ENCODE measurements around the gene TNNC1.
A peak's percentile ranks its signal among the peaks of the same experiment; 100 is the strongest.

Gene TNNC1

DNA sequence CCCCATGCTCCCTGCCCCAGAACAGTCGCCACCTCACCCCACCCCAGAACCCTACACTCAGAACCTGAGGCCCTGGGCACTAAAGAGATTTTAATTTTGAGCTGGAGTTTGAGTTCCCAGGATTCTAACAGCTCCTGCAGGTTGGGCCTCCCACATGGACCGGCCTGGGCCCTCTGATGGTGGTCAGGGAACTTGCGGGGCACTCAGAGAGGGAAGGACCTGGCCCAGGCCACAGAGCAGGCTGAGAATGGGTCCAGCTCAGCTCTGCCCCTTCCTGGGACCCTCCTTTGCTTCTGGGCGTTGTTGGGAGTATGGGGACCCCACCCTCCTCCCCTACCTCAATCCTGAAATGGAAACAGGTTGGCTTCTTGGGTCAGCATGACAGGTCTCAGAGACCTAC, 7.8 kb downstream of the TNNC1 start:
- Histone ChIP-seq H3K4me3 (ENCODE audit: low read depth in 1 of 2, low read length in 2 of 2) (no peak overlapping the region), H3K27ac (ENCODE audit: low read length) (no peak overlapping the region), H3K36me3 (ENCODE audit: control insufficient read depth in 1 of 2, insufficient read depth in 2 of 2, low read length in 2 of 2) (no peaks in the 10 kb centered on the region), H3K9me3 (ENCODE audit: control insufficient read depth in 1 of 2, low read length in 2 of 2) (no peaks in the 10 kb centered on the region), H3K4me1 (ENCODE audit: control insufficient read depth in 1 of 2, insufficient read depth in 2 of 2, low read length in 2 of 2) (peaks cover 0 to 13% of the 10 kb centered on the region in 2 donors), H3K27me3 (ENCODE audit: low read depth, low read length) (no peaks in the 10 kb centered on the region)

DNA sequence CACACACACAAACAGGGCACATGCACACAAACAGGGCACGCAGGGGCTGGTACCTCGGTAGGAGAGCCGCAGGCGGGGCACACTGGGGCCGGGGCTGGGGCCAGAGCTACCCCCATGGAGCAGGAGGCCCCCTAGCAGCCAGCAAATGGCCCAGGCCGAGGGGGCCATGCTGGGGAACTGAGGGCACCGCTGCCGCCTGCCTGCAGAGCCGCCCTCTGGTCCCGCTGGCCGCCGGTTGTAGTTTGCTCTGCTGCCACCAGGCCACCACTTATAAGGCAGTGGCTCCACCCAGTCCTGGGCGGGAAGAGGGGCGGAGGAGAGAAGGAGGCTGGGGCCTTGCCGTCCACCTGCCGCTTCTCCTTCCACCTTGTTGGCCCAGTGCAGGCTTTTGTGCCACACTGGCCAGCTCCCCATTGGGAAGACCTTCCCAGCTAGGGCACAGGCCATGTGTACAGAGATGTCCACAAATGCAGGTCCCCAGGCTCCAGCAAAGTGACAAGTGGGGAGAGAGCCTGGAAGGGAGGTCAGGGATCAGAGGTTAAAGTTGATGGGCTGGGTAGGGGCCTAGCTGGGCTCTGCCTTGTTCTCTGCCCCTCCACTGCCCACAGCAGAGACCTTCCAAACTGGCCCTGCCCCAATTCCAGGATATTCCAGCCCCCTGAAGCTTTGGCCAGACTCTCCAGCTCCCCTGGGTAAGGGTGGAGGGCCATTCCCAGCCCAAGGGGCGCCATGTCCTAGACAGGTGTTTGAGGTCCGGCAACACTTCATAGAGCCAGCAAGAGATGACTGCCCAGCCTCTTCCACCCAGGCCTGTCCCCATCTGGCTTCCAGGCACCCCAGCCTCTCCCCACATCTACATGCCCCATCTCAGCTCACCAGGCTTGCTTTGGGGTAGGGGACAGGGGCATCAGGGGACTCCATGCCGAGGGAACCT, 8.7 kb downstream of the TNNC1 start, which contains the start of gene SEMA3G:
Gene SEMA3G (minus strand): TSS at position 244 of the 934 bp plus-strand sequence. CDS start 76 bp downstream, at position 168.
- H3K36me3 ChIP-seq (ENCODE audit: control insufficient read depth in 1 of 2, insufficient read depth in 2 of 2, low read length in 2 of 2), result no peaks in the 10 kb centered on the region
- no peaks in the 10 kb centered on the region for H3K27me3 ChIP-seq (ENCODE audit: low read depth, low read length)
- no peak within 1 kb of the TSS for H3K27ac ChIP-seq (ENCODE audit: low read length)
- peak within 1 kb of the TSS in 1 of 2 donors; percentile 32 for H3K4me3 ChIP-seq (ENCODE audit: low read depth in 1 of 2, low read length in 2 of 2)
- H3K4me1 ChIP-seq (ENCODE audit: control insufficient read depth in 1 of 2, insufficient read depth in 2 of 2, low read length in 2 of 2), result peaks cover 0 to 13% of the 10 kb centered on the region in 2 donors
- no peaks in the 10 kb centered on the region for H3K9me3 ChIP-seq (ENCODE audit: control insufficient read depth in 1 of 2, low read length in 2 of 2)

DNA sequence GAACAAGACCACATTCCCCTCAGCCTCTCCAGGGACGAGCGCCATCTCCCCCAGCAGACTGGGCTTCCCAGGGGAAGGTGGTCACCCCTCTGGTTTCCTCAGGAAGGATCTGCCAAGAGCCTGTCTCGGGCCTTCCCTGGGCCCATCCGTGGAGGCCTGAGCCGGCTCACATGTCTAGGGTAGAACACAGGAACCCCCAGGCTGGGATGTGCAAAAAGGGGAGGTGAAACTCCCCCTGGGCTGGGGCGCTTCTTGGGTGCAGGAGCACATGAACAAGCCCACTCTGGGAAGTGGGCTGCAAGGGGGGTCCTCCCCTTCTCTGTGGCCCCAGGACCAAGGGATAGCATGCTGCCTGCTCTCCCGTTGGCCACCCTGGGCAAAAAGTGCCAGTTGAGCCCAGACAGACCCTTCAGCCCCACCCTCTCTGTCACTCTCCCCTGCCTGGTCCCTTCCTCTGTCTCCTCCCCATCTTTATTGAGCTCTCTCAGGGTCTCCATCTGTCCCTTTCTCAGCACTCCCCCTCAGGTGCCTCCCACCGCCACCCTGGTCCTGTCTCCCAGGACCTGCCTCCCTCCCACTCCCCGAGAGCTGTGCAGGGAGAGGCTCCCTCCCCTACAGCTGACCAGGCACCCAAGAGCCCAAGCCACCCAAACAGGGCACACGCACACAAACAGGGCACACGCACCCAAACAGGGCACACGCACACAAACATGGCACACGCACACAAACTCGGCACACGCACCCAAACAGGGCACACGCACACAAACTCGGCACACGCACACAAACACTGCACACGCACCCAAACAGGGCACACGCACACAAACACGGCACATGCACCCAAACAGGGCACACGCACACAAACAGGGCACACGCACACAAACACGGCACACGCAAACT, 9.8 kb downstream of the TNNC1 start:
- Histone ChIP-seq H3K4me1 (ENCODE audit: control insufficient read depth in 1 of 2, insufficient read depth in 2 of 2, low read length in 2 of 2) (peaks cover 0 to 13% of the 10 kb centered on the region in 2 donors), H3K9me3 (ENCODE audit: control insufficient read depth in 1 of 2, low read length in 2 of 2) (no peaks in the 10 kb centered on the region), H3K4me3 (ENCODE audit: low read depth in 1 of 2, low read length in 2 of 2) (peak overlapping the region in 1 of 2 donors; percentile 2), H3K36me3 (ENCODE audit: control insufficient read depth in 1 of 2, insufficient read depth in 2 of 2, low read length in 2 of 2) (no peaks in the 10 kb centered on the region), H3K27ac (ENCODE audit: low read length) (no peak overlapping the region), H3K27me3 (ENCODE audit: low read depth, low read length) (no peaks in the 10 kb centered on the region)

DNA sequence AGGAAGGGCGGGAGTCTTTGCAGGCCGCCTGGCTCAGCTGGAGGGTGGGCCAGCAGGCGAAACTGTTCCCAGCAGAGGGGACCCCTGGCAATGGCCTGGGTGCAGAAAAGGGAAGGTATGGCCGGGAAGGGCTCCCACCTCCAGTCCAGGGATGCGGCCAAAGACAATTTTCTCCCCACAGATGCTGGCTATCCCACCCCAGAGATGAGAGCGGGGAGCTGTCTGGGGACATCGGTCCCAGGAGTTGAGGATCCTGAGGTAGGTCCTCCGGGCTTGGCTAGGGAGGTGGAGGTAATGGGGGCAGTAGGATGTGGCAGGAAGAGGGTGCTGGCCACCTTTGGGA, 10.6 kb downstream of the TNNC1 start:
- Histone ChIP-seq H3K27ac (ENCODE audit: low read length) (no peak overlapping the region), H3K27me3 (ENCODE audit: low read depth, low read length) (no peaks in the 10 kb centered on the region), H3K9me3 (ENCODE audit: control insufficient read depth in 1 of 2, low read length in 2 of 2) (no peaks in the 10 kb centered on the region), H3K4me3 (ENCODE audit: low read depth in 1 of 2, low read length in 2 of 2) (no peak overlapping the region), H3K36me3 (ENCODE audit: control insufficient read depth in 1 of 2, insufficient read depth in 2 of 2, low read length in 2 of 2) (no peaks in the 10 kb centered on the region), H3K4me1 (ENCODE audit: control insufficient read depth in 1 of 2, insufficient read depth in 2 of 2, low read length in 2 of 2) (peaks cover 0 to 13% of the 10 kb centered on the region in 2 donors)

DNA sequence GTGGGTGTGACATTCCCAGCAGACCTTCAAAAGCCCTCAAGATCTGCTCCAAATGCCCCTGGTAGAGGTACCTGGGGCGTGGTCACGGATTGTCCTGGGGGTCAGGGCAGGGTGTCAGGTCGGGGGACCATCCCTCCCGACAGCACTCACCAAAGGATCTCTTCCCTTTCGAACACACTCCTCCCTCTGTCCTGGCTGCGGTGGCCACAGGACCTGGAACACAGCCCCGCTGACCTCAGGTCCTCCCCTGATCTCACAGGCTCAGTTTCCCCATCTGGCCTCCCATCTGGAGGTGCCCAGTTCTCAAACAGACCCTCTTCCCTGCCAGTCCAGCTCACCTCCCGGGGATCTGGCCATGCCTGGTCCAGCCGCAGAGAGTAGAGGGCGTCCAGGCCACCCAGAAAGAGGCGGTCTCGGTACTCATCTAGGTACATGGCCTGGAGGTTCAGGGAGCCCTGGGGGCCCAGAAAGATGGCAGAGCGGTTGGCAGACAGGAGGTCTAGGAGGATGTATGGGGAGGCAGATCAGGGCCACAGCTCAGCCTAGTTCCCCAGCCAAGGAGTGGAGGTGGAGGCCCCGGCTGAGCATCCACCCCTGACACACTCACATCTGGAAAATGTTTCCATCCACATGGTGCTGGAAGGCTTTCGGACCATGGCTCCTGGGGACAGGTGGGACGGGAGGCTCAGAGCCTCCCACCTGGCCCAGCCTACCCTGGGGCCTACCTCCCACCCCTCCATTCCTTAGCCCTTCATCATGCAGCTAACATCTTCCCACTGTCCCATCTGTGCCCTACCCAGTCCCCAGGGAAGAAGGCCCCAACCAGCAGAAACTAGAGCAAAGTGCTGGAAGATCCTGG, 11.2 kb downstream of the TNNC1 start:
- peaks cover 0 to 13% of the 10 kb centered on the region in 2 donors for H3K4me1 ChIP-seq (ENCODE audit: control insufficient read depth in 1 of 2, insufficient read depth in 2 of 2, low read length in 2 of 2)
- no peaks in the 10 kb centered on the region for H3K36me3 ChIP-seq (ENCODE audit: control insufficient read depth in 1 of 2, insufficient read depth in 2 of 2, low read length in 2 of 2)
- H3K4me3 ChIP-seq (ENCODE audit: low read depth in 1 of 2, low read length in 2 of 2), result no peak overlapping the region
- H3K27me3 ChIP-seq (ENCODE audit: low read depth, low read length), result no peaks in the 10 kb centered on the region
- H3K9me3 ChIP-seq (ENCODE audit: control insufficient read depth in 1 of 2, low read length in 2 of 2), result no peaks in the 10 kb centered on the region
- no peak overlapping the region for H3K27ac ChIP-seq (ENCODE audit: low read length)

DNA sequence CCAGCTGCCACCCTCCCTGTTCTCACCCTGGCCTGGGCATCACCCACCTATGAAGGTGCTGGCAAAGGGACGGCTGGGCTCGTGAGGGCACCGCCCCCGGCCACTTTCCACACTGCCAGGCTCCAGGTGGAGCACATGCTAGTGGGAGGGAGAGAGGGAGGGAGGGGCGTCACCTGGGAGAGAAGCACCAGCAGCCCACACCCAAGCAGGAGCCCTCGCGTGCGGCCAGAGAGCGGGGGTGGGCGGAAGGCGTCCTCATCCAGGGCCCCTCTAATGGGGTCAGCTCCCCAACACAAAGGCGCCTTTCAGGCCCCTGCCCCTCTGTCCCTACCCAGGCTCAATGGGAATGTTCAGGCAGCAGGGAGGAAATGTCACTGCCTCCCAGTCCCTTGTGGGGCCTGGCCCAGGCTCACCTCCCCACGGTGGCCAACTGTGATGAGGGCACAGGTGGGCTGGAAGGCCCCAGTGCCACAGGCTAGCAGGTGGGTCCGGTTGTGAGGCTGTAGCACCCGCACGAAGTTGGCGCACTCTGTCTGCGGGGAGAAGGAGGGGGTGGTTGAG, 12.0 kb downstream of the TNNC1 start:
- Histone ChIP-seq H3K27ac (ENCODE audit: low read length) (no peak overlapping the region), H3K9me3 (ENCODE audit: control insufficient read depth in 1 of 2, low read length in 2 of 2) (no peaks in the 10 kb centered on the region), H3K27me3 (ENCODE audit: low read depth, low read length) (no peaks in the 10 kb centered on the region), H3K4me1 (ENCODE audit: control insufficient read depth in 1 of 2, insufficient read depth in 2 of 2, low read length in 2 of 2) (peaks cover 0 to 10% of the 10 kb centered on the region in 2 donors), H3K36me3 (ENCODE audit: control insufficient read depth in 1 of 2, insufficient read depth in 2 of 2, low read length in 2 of 2) (no peaks in the 10 kb centered on the region), H3K4me3 (ENCODE audit: low read depth in 1 of 2, low read length in 2 of 2) (no peak overlapping the region)

DNA sequence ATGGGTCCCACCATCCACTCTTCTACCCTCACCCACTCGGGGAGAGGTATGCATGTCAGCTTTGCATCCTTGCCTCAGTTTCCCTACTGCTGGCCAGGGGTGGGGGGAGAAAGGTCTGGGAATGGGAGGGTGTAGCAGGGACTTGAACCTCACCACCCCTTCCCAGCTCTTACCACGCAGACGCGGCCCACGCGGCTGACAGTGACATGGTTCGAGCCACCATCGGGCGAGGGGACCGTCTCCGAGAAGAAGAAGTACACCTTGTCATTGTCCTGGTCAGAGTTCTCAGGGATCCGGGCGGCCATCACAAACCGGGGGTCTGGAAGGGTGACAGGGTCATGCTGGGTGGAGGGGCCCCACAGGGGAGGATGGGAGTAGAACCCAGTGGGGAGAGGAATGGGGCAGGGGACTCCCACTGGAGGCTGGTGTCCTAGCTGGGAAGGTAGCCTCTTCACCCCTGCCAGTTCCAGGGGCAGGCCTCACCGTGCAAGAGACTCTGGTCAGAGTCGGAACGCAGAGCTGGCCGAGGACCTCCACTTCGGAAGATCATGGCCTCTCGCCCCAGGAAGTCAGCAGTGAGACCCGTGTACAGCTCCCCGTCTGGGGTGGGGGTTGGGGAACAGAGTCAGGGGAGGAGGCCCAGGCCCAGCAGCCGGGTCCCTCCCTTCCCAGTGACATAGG, 12.6 kb downstream of the TNNC1 start:
- H3K4me3 ChIP-seq (ENCODE audit: low read depth in 1 of 2, low read length in 2 of 2), result no peak overlapping the region
- no peaks in the 10 kb centered on the region for H3K9me3 ChIP-seq (ENCODE audit: control insufficient read depth in 1 of 2, low read length in 2 of 2)
- H3K36me3 ChIP-seq (ENCODE audit: control insufficient read depth in 1 of 2, insufficient read depth in 2 of 2, low read length in 2 of 2), result no peaks in the 10 kb centered on the region
- peaks cover 0 to 8% of the 10 kb centered on the region in 2 donors for H3K4me1 ChIP-seq (ENCODE audit: control insufficient read depth in 1 of 2, insufficient read depth in 2 of 2, low read length in 2 of 2)
- no peak overlapping the region for H3K27ac ChIP-seq (ENCODE audit: low read length)
- H3K27me3 ChIP-seq (ENCODE audit: low read depth, low read length), result no peaks in the 10 kb centered on the region

DNA sequence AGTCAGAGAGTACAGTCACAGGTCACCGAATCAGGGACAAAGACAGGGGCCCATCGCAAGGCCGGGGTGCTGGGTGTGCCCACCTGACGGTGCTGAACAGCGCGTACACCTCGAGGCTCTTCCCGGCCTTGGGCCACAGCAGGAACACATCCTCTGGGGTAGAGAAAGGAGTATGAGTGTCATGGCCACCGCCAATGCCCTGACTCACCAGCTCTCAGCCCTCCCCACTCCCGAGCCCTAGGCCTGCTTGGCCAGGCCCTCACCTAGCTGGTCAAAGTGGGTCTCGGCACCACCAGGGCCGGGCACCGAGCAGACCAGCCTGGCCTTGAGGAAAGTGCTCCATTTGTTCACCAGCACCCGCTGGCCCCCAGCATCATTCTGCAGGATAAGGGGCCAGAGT, 13.2 kb downstream of the TNNC1 start:
- Histone ChIP-seq H3K4me3 (ENCODE audit: low read depth in 1 of 2, low read length in 2 of 2) (no peak overlapping the region), H3K27ac (ENCODE audit: low read length) (no peak overlapping the region), H3K4me1 (ENCODE audit: control insufficient read depth in 1 of 2, insufficient read depth in 2 of 2, low read length in 2 of 2) (peaks cover 0 to 8% of the 10 kb centered on the region in 2 donors), H3K27me3 (ENCODE audit: low read depth, low read length) (no peaks in the 10 kb centered on the region), H3K36me3 (ENCODE audit: control insufficient read depth in 1 of 2, insufficient read depth in 2 of 2, low read length in 2 of 2) (no peaks in the 10 kb centered on the region), H3K9me3 (ENCODE audit: control insufficient read depth in 1 of 2, low read length in 2 of 2) (no peaks in the 10 kb centered on the region)

DNA sequence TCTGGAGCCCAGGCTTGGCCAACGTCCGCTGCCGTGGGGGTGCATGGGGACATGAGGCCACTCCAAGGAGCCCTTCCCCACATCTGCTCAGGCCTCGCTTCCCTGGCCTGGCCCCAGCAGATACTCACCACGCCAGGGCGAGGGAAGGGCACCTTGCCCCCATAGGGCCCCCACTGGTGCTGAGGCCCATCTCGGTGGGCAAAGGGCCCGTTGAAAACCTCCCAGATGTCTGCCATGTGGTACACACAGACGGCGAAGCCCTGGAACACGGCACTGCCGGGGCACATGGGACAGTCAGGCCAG, 13.6 kb downstream of the TNNC1 start:
- H3K27me3 ChIP-seq (ENCODE audit: low read depth, low read length), result no peaks in the 10 kb centered on the region
- H3K36me3 ChIP-seq (ENCODE audit: control insufficient read depth in 1 of 2, insufficient read depth in 2 of 2, low read length in 2 of 2), result no peaks in the 10 kb centered on the region
- H3K4me3 ChIP-seq (ENCODE audit: low read depth in 1 of 2, low read length in 2 of 2), result no peak overlapping the region
- H3K9me3 ChIP-seq (ENCODE audit: control insufficient read depth in 1 of 2, low read length in 2 of 2), result no peaks in the 10 kb centered on the region
- H3K27ac ChIP-seq (ENCODE audit: low read length), result no peak overlapping the region
- H3K4me1 ChIP-seq (ENCODE audit: control insufficient read depth in 1 of 2, insufficient read depth in 2 of 2, low read length in 2 of 2), result peaks cover 0 to 6% of the 10 kb centered on the region in 2 donors

DNA sequence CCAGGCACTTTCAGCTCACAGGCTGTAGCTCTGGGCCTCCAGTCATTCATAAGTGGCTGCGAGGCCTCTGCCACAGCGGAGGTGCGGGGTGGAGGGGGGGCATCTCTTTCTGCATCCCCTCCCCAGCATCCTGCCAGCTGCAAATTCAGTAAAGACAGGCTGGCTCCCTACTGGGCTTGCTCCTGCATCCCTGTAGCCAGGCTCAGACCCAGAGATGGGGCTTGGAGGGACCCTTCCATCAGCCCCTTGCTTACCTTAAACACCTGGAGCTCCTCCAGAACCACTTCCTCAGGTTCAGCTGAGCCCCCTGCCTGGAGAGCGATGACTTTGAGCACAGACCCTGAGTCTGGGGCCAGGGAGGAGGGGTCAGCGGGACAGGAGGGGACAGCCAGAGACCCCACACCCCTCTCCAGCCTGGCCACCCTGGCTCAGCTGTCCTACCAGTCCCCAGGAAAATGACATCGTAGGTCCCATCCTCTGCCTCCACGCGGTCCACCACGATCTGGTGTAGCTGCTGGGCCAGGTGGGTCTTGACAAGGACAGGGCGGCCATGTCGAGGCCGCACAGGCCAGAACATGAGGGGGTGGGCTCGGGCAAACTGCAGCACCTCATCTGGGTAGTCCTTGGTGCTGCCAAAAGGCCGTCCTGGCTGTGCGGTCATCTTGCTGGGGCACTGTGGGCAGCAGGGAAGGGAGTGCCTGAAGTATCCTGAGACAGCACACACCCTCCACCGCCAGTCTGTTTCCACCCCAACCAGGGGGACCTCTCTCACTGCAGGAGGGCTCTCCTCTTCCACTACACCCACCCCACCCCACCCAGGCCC, 14.2 kb downstream of the TNNC1 start:
- peaks cover 0 to under 1% of the 10 kb centered on the region in 2 donors for H3K4me1 ChIP-seq (ENCODE audit: control insufficient read depth in 1 of 2, insufficient read depth in 2 of 2, low read length in 2 of 2)
- no peak overlapping the region for H3K27ac ChIP-seq (ENCODE audit: low read length)
- no peaks in the 10 kb centered on the region for H3K27me3 ChIP-seq (ENCODE audit: low read depth, low read length)
- H3K36me3 ChIP-seq (ENCODE audit: control insufficient read depth in 1 of 2, insufficient read depth in 2 of 2, low read length in 2 of 2), result no peaks in the 10 kb centered on the region
- no peak overlapping the region for H3K4me3 ChIP-seq (ENCODE audit: low read depth in 1 of 2, low read length in 2 of 2)
- no peaks in the 10 kb centered on the region for H3K9me3 ChIP-seq (ENCODE audit: control insufficient read depth in 1 of 2, low read length in 2 of 2)
